Fibroblast of mammary gland (primary cell): ENCODE data around the gene DCHS1.

Experiments used
- DNase-seq: peaks from one replicate; pipeline ENCODE4 v3.0.0-alpha.2; 2010; ENCODE audit warnings: low read depth
- H3K4me3 ChIP-seq: 2 replicates; pipeline ENCODE4 v1.5.1; 2011; ENCODE audit warnings: low read depth, mild to moderate bottlenecking, low read length, moderate library complexity; ENCODE audit not compliant: control insufficient read depth
- TF ChIP-seq, protein P1 (sequence below): conservative IDR thresholded peaks from 2 replicates; pipeline ENCODE4 v1.5.1; 2011; ENCODE audit warnings: low read depth, low read length, inconsistent platforms; ENCODE audit not compliant: control insufficient read depth, insufficient read depth

DCHS1 gene

DNA sequence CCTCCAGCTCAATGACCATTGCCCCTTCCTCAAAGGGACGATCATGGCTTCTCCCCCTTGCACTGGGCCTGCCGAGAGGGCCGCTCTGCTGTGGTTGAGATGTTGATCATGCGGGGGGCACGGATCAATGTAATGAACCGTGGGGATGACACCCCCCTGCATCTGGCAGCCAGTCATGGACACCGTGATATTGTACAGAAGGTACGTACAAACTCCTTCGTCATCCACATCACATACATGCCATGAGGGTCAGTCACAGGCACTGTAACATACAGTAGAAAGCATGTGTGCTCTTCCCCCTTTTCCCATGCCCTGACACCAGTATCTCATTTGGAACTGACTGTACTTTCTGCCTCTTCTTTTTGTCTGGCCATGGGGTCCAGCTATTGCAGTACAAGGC, 47.6 kb downstream of the DCHS1 start:
- TF ChIP-seq, protein P1, sequence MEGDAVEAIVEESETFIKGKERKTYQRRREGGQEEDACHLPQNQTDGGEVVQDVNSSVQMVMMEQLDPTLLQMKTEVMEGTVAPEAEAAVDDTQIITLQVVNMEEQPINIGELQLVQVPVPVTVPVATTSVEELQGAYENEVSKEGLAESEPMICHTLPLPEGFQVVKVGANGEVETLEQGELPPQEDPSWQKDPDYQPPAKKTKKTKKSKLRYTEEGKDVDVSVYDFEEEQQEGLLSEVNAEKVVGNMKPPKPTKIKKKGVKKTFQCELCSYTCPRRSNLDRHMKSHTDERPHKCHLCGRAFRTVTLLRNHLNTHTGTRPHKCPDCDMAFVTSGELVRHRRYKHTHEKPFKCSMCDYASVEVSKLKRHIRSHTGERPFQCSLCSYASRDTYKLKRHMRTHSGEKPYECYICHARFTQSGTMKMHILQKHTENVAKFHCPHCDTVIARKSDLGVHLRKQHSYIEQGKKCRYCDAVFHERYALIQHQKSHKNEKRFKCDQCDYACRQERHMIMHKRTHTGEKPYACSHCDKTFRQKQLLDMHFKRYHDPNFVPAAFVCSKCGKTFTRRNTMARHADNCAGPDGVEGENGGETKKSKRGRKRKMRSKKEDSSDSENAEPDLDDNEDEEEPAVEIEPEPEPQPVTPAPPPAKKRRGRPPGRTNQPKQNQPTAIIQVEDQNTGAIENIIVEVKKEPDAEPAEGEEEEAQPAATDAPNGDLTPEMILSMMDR: no peak
- H3K4me3 ChIP-seq: no peak overlapping the region
- no peak for DNase-seq

DNA sequence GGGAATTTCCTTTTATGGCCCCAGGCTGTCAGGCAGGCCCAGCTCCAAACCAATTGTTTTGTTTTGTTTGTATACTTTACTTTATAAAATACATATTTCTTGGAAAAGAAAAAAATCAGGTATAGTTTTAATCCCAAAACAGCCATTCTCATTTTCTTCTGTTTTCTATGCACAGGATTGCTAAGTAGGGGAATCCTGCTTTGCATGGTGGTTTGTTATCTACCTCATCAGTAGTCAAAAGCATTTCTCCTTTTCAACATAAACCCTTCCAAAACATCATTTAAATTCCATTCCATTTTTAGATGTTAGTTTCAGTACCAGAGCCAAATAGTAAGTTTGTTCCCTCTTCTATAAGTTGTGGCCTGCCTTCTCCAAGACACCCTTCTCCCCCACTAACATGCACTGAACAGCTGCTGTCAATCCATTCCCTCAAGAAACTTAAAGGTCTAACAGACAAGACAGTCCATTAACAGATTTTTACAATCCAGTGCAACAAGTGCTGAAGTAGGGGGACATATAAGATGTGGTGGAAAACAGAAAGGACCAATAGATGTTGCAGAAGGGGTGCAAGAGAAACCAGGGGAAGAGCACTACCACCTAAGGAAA, 48.3 kb downstream of the DCHS1 start:
- no peak for DNase-seq
- H3K4me3 ChIP-seq: no peak overlapping the region
- TF ChIP-seq, protein P1: no peak

DNA sequence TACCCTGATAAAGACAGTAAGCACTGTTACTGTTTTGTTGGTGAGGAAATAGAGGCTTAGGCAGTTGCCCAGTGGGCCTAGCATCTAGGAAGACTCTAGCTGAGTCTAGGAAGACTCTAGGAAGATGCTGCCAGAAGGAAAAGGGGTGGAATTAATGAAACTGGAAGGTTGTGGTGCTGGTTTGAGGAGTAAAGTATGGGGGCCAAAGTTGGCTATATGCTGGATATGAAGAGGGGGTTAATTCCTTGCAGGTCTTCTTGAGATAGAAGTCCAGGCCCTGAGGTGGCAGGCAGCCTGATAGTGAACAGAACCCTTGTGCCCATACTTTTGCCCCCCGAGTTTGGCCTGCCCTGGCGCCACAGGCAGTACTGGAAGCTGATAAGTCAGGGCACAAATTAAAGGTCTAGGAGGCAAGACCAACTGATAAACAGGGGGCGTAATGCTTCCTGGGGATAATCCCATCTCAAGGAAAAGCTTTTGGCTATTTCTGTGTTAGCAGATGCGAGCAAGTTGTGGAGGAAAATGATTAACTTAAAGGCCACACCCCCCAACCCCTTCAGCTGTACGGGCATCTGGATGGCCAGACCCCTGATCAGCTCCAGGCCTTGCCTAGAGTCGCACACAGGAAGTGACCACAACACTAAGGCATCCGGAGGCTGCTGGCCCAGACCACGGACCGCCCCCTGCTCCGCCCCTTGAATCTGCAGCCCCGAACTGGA, 49.0 kb downstream of the DCHS1 start:
- H3K4me3 ChIP-seq: peak overlapping the region; percentile 19
- DNase-seq: peak; percentile 92
- TF ChIP-seq, protein P1: no peak

DNA sequence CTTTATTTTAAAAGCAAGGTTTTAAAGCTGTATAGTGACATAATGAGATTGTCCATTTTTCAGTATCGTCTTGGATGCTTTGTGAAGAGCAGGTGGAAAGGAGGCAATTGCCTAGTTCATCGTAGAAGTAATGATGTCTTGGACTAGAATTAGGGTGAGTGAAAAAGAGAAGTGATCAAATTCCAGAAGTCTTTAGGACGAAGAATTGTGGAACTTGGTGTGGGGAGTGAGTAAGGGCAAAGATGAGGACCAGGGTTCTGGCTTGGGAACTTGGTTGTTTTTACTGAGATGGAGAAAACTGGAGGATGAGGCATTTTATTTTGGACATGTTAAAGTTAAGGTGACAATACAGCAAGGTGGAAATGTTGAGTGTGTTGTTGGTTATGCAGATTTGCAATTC, 50.8 kb downstream of the DCHS1 start:
- TF ChIP-seq, protein P1: no peak
- DNase-seq: no peak
- H3K4me3 ChIP-seq: peak overlapping the region; percentile 99

DNA sequence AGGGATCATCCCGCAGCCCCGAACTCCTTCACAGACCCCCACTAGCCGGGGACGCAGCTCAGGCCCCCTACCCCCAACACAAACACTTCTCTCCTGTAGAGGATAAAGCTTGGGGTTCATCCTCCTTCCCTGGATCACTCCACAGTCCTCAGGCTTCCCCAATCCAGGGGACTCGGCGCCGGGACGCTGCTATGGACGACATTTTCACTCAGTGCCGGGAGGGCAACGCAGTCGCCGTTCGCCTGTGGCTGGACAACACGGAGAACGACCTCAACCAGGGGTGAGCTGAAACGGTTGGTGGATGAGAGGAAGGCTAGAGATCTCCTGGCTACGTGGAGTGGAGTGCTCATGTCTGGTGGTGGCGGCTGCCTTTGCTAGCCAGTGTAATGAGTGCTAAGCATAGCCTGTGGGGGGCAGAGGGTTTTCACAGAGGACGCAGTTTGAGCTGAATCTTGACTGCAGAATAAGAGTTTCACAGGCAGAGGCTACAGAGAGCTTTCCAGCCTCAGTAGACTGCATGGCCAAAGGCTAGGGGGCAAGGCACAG, 51.5 kb downstream of the DCHS1 start:
- H3K4me3 ChIP-seq: peak overlapping the region; percentile 99
- TF ChIP-seq, protein P1: peak; percentile 16
- peak; percentile 65 for DNase-seq

DNA sequence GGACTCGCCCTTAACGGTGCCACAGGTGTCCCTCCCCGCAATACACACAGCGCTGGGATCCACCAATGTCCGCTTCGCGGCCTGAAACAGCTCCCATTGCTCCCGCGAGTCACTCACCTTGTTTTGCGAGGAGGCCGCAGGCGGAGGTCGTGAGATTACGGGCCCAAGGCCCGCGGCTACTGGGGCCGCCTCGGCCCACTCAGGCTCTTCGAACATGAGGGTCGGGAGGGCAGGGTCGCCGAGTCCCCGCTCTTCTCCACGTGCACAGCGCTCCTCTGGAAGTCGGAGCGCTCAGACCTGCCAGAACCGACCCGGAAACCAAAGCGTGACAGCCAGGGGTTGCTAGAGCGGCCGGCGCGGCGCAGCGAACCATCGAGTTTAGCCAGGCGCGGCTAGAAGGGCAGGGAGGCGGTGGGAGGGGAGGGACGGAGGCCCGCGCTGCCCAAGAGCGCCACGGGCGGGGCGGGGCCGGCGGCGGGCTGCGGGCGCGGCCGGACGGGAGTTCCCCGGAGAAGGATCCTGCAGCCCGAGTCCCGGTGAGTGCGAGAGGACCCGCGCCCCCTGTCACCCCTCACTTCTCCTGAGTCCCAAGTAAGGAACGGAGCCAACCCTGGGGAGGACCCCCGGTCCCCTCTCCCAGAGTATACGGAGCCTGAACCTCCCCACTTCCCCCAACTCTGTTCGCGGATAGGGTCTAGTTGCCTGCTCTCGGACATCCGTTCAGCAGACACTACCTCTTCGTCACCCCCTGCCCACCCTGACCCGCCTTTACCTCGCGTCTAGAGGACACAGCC, 52.1 kb downstream of the DCHS1 start, which contains the start of the genes ILK and RRP8:
ILK (plus strand) TSS at position 488 of the 794 bp plus-strand sequence. CDS start 498 bp downstream, outside the sequence.
RRP8 (minus strand) TSS at position 330 of the 794 bp plus-strand sequence; CDS start at position 216, 114 bp downstream.
- peak within 1 kb of the TSS; percentile 99 for H3K4me3 ChIP-seq
- DNase-seq: peak; percentile 86
- TF ChIP-seq, protein P1: peak; percentile 6
